Ammon's horn (tissue), 1 donor: ENCODE data around the gene POLR3K.
"Not testable (repeated sequence)": the region's sequence is repeated elsewhere in the genome, so short reads cannot be mapped to it uniquely, and the experiment has no call there.

ENCODE experiments used
- DNase-seq: peaks from one replicate; pipeline ENCODE4 v3.0.0-alpha.2; 2016; ENCODE audit warnings: low spot score

POLR3K gene

GRCh38 chr16:63998-64913 lies 10.8 kb upstream of the POLR3K start:
- DNase-seq: no peak

GRCh38 chr16:63466-63865 lies 10.1 kb upstream of the POLR3K start:
- no peak for DNase-seq

- no peak for DNase-seq
Measured at GRCh38 chr16:62968-63391, 9.6 kb upstream of the POLR3K start.

- DNase-seq: no peak
Measured at GRCh38 chr16:62283-62967, 9.0 kb upstream of the POLR3K start.

- DNase-seq: no peak
Measured at GRCh38 chr16:61879-62281, 8.5 kb upstream of the POLR3K start.

GRCh38 chr16:60929-61878 lies 7.8 kb upstream of the POLR3K start:
- DNase-seq: no peak

- no peak for DNase-seq
Measured at GRCh38 chr16:60166-60565, 6.8 kb upstream of the POLR3K start.

- no peak for DNase-seq
Measured at GRCh38 chr16:59440-60059, 6.1 kb upstream of the POLR3K start.

- DNase-seq: no peak
Measured at GRCh38 chr16:58491-59439, 5.4 kb upstream of the POLR3K start.

- DNase-seq: no peak
Measured at GRCh38 chr16:57711-58110, 4.3 kb upstream of the POLR3K start.

- no peak for DNase-seq
Measured at GRCh38 chr16:56231-56927, 3.0 kb upstream of the POLR3K start.

GRCh38 chr16:55571-56136 lies 2.2 kb upstream of the POLR3K start:
- no peak for DNase-seq

GRCh38 chr16:54237-54581 lies 801 bp upstream of the POLR3K start:
- DNase-seq: no peak

GRCh38 chr16:50769-51591 lies 2.4 kb downstream of the POLR3K start:
- no peak for DNase-seq

GRCh38 chr16:47234-47633 lies 6.2 kb downstream of the POLR3K start:
- no peak for DNase-seq

- DNase-seq: not testable (repeated sequence)
Measured at GRCh38 chr16:46510-46909, 6.9 kb downstream of the POLR3K start.

GRCh38 chr16:45454-45853 lies 8.0 kb downstream of the POLR3K start:
- no peak for DNase-seq

- DNase-seq: no peak
Measured at GRCh38 chr16:44655-45054, 8.8 kb downstream of the POLR3K start.

GRCh38 chr16:43294-43693 lies 10.1 kb downstream of the POLR3K start:
- DNase-seq: no peak
